H1 (cell line): ENCODE measurements around the gene MYH8. TPM values are rescaled to one million over a fixed set of nuclear protein-coding genes. Genes with fewer than 3 reads are reported as not detected.

Experiments
- ATF2 ChIP-seq: IDR thresholded peaks from 2 replicates; pipeline ENCODE4 v1.6.1; 2012; ENCODE audit warnings: low read length, inconsistent platforms
- JUN ChIP-seq: IDR thresholded peaks from 2 replicates; pipeline ENCODE4 v1.6.1; 2011; ENCODE audit warnings: low read depth, mild to moderate bottlenecking, improper control_type of control experiment, low read length
- POLR2A ChIP-seq, 2 experiments: IDR thresholded peaks; 1 replicate in 1 of 2; 2 replicates in 1 of 2; pipeline ENCODE4 v1.6.1; 2011; ENCODE audit warnings: low read depth in 2 of 2, low read length in 2 of 2, mild to moderate bottlenecking in 2 of 2; ENCODE audit errors: control extremely low read depth in 1 of 2
- polyA plus RNA-seq, 7 experiments: library from polyadenylated mRNA; depleted of rRNA in 3 of 7; stranded (reverse) in 5 of 7; unstranded in 2 of 7; fragments of >200 nt in 5 of 7; fragments of 200-250 nt in 2 of 7; gene quantifications; 1 replicate in 5 of 7; 2 replicates in 1 of 7; 4 replicates in 1 of 7; pipeline versions ENCODE4 v1.2.1 to v1.2.3, GENCODE V29; 2011 to 2013; ENCODE audit warnings: missing spikeins in 2 of 7, mixed read lengths in 2 of 7
- total RNA-seq: library from RNA; stranded (reverse); fragmentation: NEBNext Ultra II Directional; extraction: Animal tissue kit (Norgen Biotek cat#: 25700); gene quantifications from 2 replicates; pipeline ENCODE4 v1.2.1, GENCODE V29; 2021

The MYH8 gene
- total and polyA plus RNA-seq, 2 of the 8 experiments (the other 6 are each of a cell fraction or from before 2014, with no cell fraction given): not detected

DNA sequence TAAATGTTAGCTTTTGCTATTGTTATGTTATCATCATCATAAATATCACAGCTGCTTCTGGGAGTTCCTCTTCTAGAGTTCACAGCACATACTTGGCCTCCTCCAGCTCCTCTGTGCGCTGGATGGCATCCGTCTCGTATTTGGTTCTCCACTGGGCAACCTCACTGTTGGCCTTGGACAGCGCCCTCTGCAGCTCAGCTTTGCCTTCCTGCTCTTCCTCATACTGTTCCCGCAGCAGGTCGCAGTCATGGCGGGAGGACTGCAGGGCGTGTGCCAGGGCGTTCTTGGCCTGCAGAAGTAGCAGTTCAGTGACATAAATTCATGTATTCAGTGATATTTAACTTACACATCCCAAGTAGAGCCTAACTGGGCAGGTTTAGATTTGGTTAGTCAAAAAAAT lies 23.4 kb downstream of the MYH8 start (continued):
- TF ChIP-seq ATF2 (no peak), JUN (no peak), POLR2A (IDR thresholded peaks at IDR 0.05; ENCODE audit: control extremely low read depth in 1 of 2, low read depth in 2 of 2, low read length in 2 of 2) (no peak)
